CD4-positive, alpha-beta memory T cell (primary cell): Measurements from ENCODE around the gene C4A. TPM values are rescaled to one million over a fixed set of nuclear protein-coding genes. Genes with fewer than 3 reads are reported as not detected.
"Not testable (repeated sequence)": the region's sequence is repeated elsewhere in the genome, so short reads cannot be mapped to it uniquely, and the experiment has no call there.

Source experiments
- CTCF ChIA-PET: fragments of 350-600 bp; sonication (Branson Sonifier 250); formaldehyde crosslinking; loops from one replicate; lab custom pipeline; 2021; ENCODE audit warnings: inconsistent platforms; ENCODE audit not compliant: partially characterized antibody; lab: Charles Lee
- POLR2A ChIA-PET: fragments of 350-600 bp; sonication (Branson Sonifier 250); formaldehyde crosslinking; loops from one replicate; lab custom pipeline; 2021; ENCODE audit not compliant: partially characterized antibody; lab: Charles Lee
- DNase-seq, 5 donors: peaks; one replicate each; pipeline versions ENCODE4 v3.0.0 to v3.0.0-alpha.2; 2020 to 2022; ENCODE audit warnings: mixed read lengths in 1 of 5
- H3K27ac ChIP-seq: one replicate; pipeline ENCODE4 v1.7.0; 2013; ENCODE audit warnings: low read depth, low read length
- H3K27me3 ChIP-seq: 2 replicates; pipeline ENCODE4 v1.7.0; 2013; ENCODE audit warnings: mild to moderate bottlenecking, low read length, moderate library complexity; ENCODE audit not compliant: insufficient read depth
- H3K36me3 ChIP-seq: 2 replicates; pipeline ENCODE4 v1.7.0; 2013; ENCODE audit warnings: mild to moderate bottlenecking, low read length, moderate library complexity; ENCODE audit not compliant: insufficient read depth
- H3K4me1 ChIP-seq: 2 replicates; pipeline ENCODE4 v1.7.0; 2013; ENCODE audit warnings: mild to moderate bottlenecking, low read length, moderate library complexity; ENCODE audit not compliant: insufficient read depth
- H3K4me3 ChIP-seq, 2 donors: one replicate each; pipeline ENCODE4 v1.7.0; 2013; ENCODE audit warnings: low read length in 2 of 2, mild to moderate bottlenecking in 1 of 2
- H3K9me3 ChIP-seq, 2 donors: one replicate each; pipeline ENCODE4 v1.7.0; 2013; ENCODE audit warnings: low read length in 2 of 2, control low read depth in 1 of 2; ENCODE audit not compliant: control insufficient read depth in 1 of 2
- H3K27ac Mint-ChIP-seq, 7 donors: one replicate each; pipeline ENCODE4 v1.8.0; 2020 to 2021; ENCODE audit warnings: mixed read lengths in 7 of 7, mild to moderate bottlenecking in 6 of 7, inconsistent platforms in 3 of 7, moderate library complexity in 3 of 7
- H3K27me3 Mint-ChIP-seq, 2 donors: one replicate each; pipeline ENCODE4 v1.8.0; 2020 to 2021; ENCODE audit warnings: mixed read lengths in 2 of 2
- H3K36me3 Mint-ChIP-seq, 2 donors: one replicate each; pipeline ENCODE4 v1.8.0; 2020 to 2021; ENCODE audit warnings: mixed read lengths in 2 of 2, inconsistent platforms in 1 of 2, mild to moderate bottlenecking in 1 of 2
- H3K4me1 Mint-ChIP-seq, 4 donors: one replicate each; pipeline ENCODE4 v1.8.0; 2020 to 2021; ENCODE audit warnings: mixed read lengths in 4 of 4, mild to moderate bottlenecking in 1 of 4
- H3K4me3 Mint-ChIP-seq, 8 donors: one replicate each; pipeline ENCODE4 v1.8.0; 2020 to 2021; ENCODE audit warnings: mixed read lengths in 8 of 8, mild to moderate bottlenecking in 7 of 8, moderate library complexity in 6 of 8, inconsistent platforms in 3 of 8
- H3K9me3 Mint-ChIP-seq, 8 donors: one replicate each; pipeline ENCODE4 v1.8.0; 2020 to 2021; ENCODE audit warnings: mixed read lengths in 8 of 8, mild to moderate bottlenecking in 5 of 8, inconsistent platforms in 3 of 8, moderate library complexity in 1 of 8
- intact Hi-C: fragments of 100-400 bp; cut with micrococcal nuclease; formaldehyde crosslinking; loops from one replicate; pipeline ENCODE4 v1.15.1; 2023
- polyA plus RNA-seq, 2 donors: library from polyadenylated mRNA; unstranded; fragments of 300-500 nt; fragmentation: Illumina TruSeq; gene quantifications; one replicate each; pipeline ENCODE4 v1.2.3, GENCODE V29; 2021
- total RNA-seq, 2 experiments: library from RNA; stranded (reverse); gene quantifications; one replicate each; pipeline ENCODE4 v1.2.3, GENCODE V29; 2021

C4A gene
- total and polyA plus RNA-seq, 4 experiments from 2014 or later = 0.17 to 9.8 (median 6.7) TPM; not detected in 1

GRCh38 chr6:32044916-32045315, 63.1 kb downstream of the C4A start:
- DNase-seq, H3K27me3 ChIP-seq, H3K4me3 Mint-ChIP-seq, CTCF ChIA-PET, H3K36me3 ChIP-seq, H3K4me1 Mint-ChIP-seq, H3K27ac ChIP-seq, POLR2A ChIA-PET, H3K36me3 Mint-ChIP-seq, H3K27ac Mint-ChIP-seq, H3K27me3 Mint-ChIP-seq, H3K4me3 ChIP-seq, H3K9me3 ChIP-seq, H3K9me3 Mint-ChIP-seq: not testable (repeated sequence)
- intact Hi-C loops = loop anchor here (10.0 kb wide), 1 partner anchor 110 kb away; the partner anchor contains the start of genes PPT2 and PRRT1
- peaks cover 10% of the 10 kb centered on the region for H3K4me1 ChIP-seq

- no peaks in the 10 kb centered on the region for H3K27me3 ChIP-seq
- no peaks in the 10 kb centered on the region for H3K9me3 Mint-ChIP-seq
- no peak for DNase-seq
- no peaks in the 10 kb centered on the region for H3K9me3 ChIP-seq
- no peak overlapping the region for H3K27ac Mint-ChIP-seq
- no peaks in the 10 kb centered on the region for H3K36me3 ChIP-seq
- H3K4me1 ChIP-seq = peaks cover 10% of the 10 kb centered on the region
- H3K36me3 Mint-ChIP-seq = no peaks in the 10 kb centered on the region
- CTCF ChIA-PET = no interaction called here
- peaks cover 0 to 5% of the 10 kb centered on the region in 2 donors for H3K27me3 Mint-ChIP-seq
- H3K4me3 Mint-ChIP-seq = no peak overlapping the region
- peaks cover 3 to 8% (median 5%) of the 10 kb centered on the region in 4 donors for H3K4me1 Mint-ChIP-seq
- H3K27ac ChIP-seq = no peak overlapping the region
- H3K4me3 ChIP-seq = no peak overlapping the region
- POLR2A ChIA-PET = no interaction called here
- intact Hi-C loops = loop anchor here (10.0 kb wide), 1 partner anchor 109 kb away; the partner anchor contains the start of genes PPT2 and PRRT1
Measured at GRCh38 chr6:32045811-32046449, 64.1 kb downstream of the C4A start.

- Histone ChIP-seq H3K9me3 (no peaks in the 10 kb centered on the region), H3K4me3 (no peak overlapping the region), H3K27me3 (no peaks in the 10 kb centered on the region), H3K4me1 (peaks cover 10% of the 10 kb centered on the region), H3K36me3 (no peaks in the 10 kb centered on the region), H3K27ac (no peak overlapping the region)
- no peaks in the 10 kb centered on the region for H3K9me3 Mint-ChIP-seq
- peaks cover 0 to 5% of the 10 kb centered on the region in 2 donors for H3K27me3 Mint-ChIP-seq
- no peaks in the 10 kb centered on the region for H3K36me3 Mint-ChIP-seq
- DNase-seq = no peak
- intact Hi-C loops = loop anchor here (10.0 kb wide), 1 partner anchor 108 kb away; the partner anchor contains the start of genes PPT2 and PRRT1
- POLR2A ChIA-PET = no interaction called here
- CTCF ChIA-PET = interaction anchor here (2.3 kb wide), 1 partner anchor 108 kb away, joined by 7 read pairs; no protein-coding TSS in a partner anchor
- peaks cover 3 to 8% (median 5%) of the 10 kb centered on the region in 4 donors for H3K4me1 Mint-ChIP-seq
- no peak overlapping the region for H3K27ac Mint-ChIP-seq
- no peak overlapping the region for H3K4me3 Mint-ChIP-seq
Measured at GRCh38 chr6:32046450-32047083, 64.7 kb downstream of the C4A start.

- Histone ChIP-seq H3K27me3 (no peaks in the 10 kb centered on the region), H3K9me3 (no peaks in the 10 kb centered on the region), H3K27ac (no peak overlapping the region), H3K4me1 (peaks cover 10% of the 10 kb centered on the region), H3K36me3 (no peaks in the 10 kb centered on the region), H3K4me3 (no peak overlapping the region)
- H3K27ac Mint-ChIP-seq = no peak overlapping the region
- peaks cover 3 to 8% (median 5%) of the 10 kb centered on the region in 4 donors for H3K4me1 Mint-ChIP-seq
- no peak overlapping the region for H3K4me3 Mint-ChIP-seq
- H3K36me3 Mint-ChIP-seq = no peaks in the 10 kb centered on the region
- H3K27me3 Mint-ChIP-seq = peaks cover 0 to 5% of the 10 kb centered on the region in 2 donors
- H3K9me3 Mint-ChIP-seq = no peaks in the 10 kb centered on the region
- CTCF ChIA-PET = interaction anchor here (1.1 to 2.3 kb wide), 2 partner anchors 73 to 108 kb away, joined by 3 to 7 read pairs; no protein-coding TSS in a partner anchor
- DNase-seq = no peak
- intact Hi-C loops = loop anchor here (10.0 kb wide), 1 partner anchor 108 kb away; the partner anchor contains the start of genes PPT2 and PRRT1
- POLR2A ChIA-PET = interaction anchor here (0.9 kb wide), 1 partner anchor 149 kb away, joined by 4 read pairs; no protein-coding TSS in a partner anchor
Measured at GRCh38 chr6:32047084-32047478, 65.2 kb downstream of the C4A start.

- H3K27me3 ChIP-seq = no peaks in the 10 kb centered on the region
- POLR2A ChIA-PET = interaction anchor here (0.9 kb wide), 1 partner anchor 148 kb away, joined by 4 read pairs; no protein-coding TSS in a partner anchor
- Mint-ChIP-seq H3K27ac (no peak overlapping the region), H3K9me3 (no peaks in the 10 kb centered on the region), H3K27me3 (peaks cover 0 to 5% of the 10 kb centered on the region in 2 donors), H3K36me3 (no peaks in the 10 kb centered on the region), H3K4me1 (peaks cover 3 to 8% (median 5%) of the 10 kb centered on the region in 4 donors), H3K4me3 (no peak overlapping the region)
- DNase-seq = no peak
- H3K9me3 ChIP-seq = no peaks in the 10 kb centered on the region
- H3K4me1 ChIP-seq = peaks cover 10% of the 10 kb centered on the region
- intact Hi-C loops = loop anchor here (10.0 kb wide), 1 partner anchor 107 kb away; the partner anchor contains the start of genes PPT2 and PRRT1
- H3K4me3 ChIP-seq = no peak overlapping the region
- H3K27ac ChIP-seq = no peak overlapping the region
- CTCF ChIA-PET = interaction anchor here (0.7 to 2.3 kb wide), 5 partner anchors 12 to 776 kb away, joined by 3 to 7 read pairs (median 3); no protein-coding TSS in a partner anchor
- no peaks in the 10 kb centered on the region for H3K36me3 ChIP-seq
Measured at GRCh38 chr6:32047539-32047854, 65.6 kb downstream of the C4A start.

- H3K27me3 ChIP-seq = no peaks in the 10 kb centered on the region
- peak in 4 of 5 donors; percentile 52 to 65 (median 56) for DNase-seq
- H3K4me3 ChIP-seq = no peak overlapping the region
- no peaks in the 10 kb centered on the region for H3K9me3 Mint-ChIP-seq
- POLR2A ChIA-PET = interaction anchor here (0.9 kb wide), 1 partner anchor 148 kb away, joined by 4 read pairs; no protein-coding TSS in a partner anchor
- H3K9me3 ChIP-seq = no peaks in the 10 kb centered on the region
- peaks cover 10% of the 10 kb centered on the region for H3K4me1 ChIP-seq
- H3K27ac Mint-ChIP-seq = peak overlapping the region in 1 of 7 donors; percentile 43
- no peaks in the 10 kb centered on the region for H3K36me3 Mint-ChIP-seq
- no peaks in the 10 kb centered on the region for H3K36me3 ChIP-seq
- CTCF ChIA-PET = interaction anchor here (0.7 to 2.3 kb wide), 5 partner anchors 11 to 775 kb away, joined by 3 to 7 read pairs (median 3); no protein-coding TSS in a partner anchor
- peaks cover 3 to 8% (median 5%) of the 10 kb centered on the region in 4 donors for H3K4me1 Mint-ChIP-seq
- peak overlapping the region in 1 of 8 donors; percentile 64 for H3K4me3 Mint-ChIP-seq
- intact Hi-C loops = loop anchor here (10.0 kb wide), 1 partner anchor 107 kb away; the partner anchor contains the start of genes PPT2 and PRRT1
- no peak overlapping the region for H3K27ac ChIP-seq
- H3K27me3 Mint-ChIP-seq = peaks cover 0 to 5% of the 10 kb centered on the region in 2 donors
Measured at GRCh38 chr6:32047855-32048766, 66.3 kb downstream of the C4A start.
